Body of pancreas (tissue), 4 donors: ENCODE results near the gene MPZL1. TPM values are rescaled to one million over a fixed set of nuclear protein-coding genes. Genes with fewer than 3 reads are reported as not detected.

Source experiments
- ATAC-seq: fragments of 150-250 bp; one replicate; pipeline ENCODE4 v1.9.1; 2016
- DNase-seq, 4 donors: peaks; one replicate each; pipeline ENCODE4 v3.0.0-alpha.2; 2019
- H3K27ac ChIP-seq, 4 donors: fragments of 200-600 bp; sonication (generic); 1 replicate in 3 of 4; 2 replicates in 1 of 4; pipeline versions ENCODE4 v1.5.1 to v1.6.1; 2016 to 2019; ENCODE audit warnings: mild to moderate bottlenecking in 1 of 4, mixed read lengths in 1 of 4, moderate library complexity in 1 of 4
- H3K27me3 ChIP-seq, 2 donors: fragments of 200-600 bp; sonication (generic); one replicate each; pipeline ENCODE4 v1.6.0; 2016; ENCODE audit warnings: mild to moderate bottlenecking in 1 of 2
- H3K36me3 ChIP-seq, 2 donors: fragments of 200-600 bp; sonication (generic); replicated peaks in 1 of 2; 2 replicates each; pipeline ENCODE4 v1.5.1; 2016; ENCODE audit warnings: low read depth in 2 of 2; ENCODE audit not compliant: insufficient read depth in 1 of 2
- H3K4me1 ChIP-seq: fragments of 200-600 bp; sonication (generic); one replicate; pipeline ENCODE4 v1.6.0; 2016
- H3K4me3 ChIP-seq, 2 donors: fragments of 200-600 bp; sonication (generic); 1 replicate in 1 of 2; 2 replicates in 1 of 2; pipeline ENCODE4 v1.5.1; 2016 to 2019
- H3K9me3 ChIP-seq, 3 donors: fragments of 200-600 bp; sonication (generic); 1 replicate in 2 of 3; 2 replicates in 1 of 3; pipeline ENCODE4 v1.5.1; 2016
- CTCF ChIP-seq, 7 experiments: fragments of 450-650 bp in 4 of 7; fragments of 200-600 bp in 3 of 7; sonication (generic) in 3 of 7; IDR thresholded peaks; one replicate each; pipeline ENCODE4 v1.5.1; 2016 to 2019; ENCODE audit warnings: antibody characterized with exemption in 7 of 7
- POLR2A ChIP-seq, 3 donors: fragments of 450-650 bp; IDR thresholded peaks; one replicate each; pipeline ENCODE4 v1.6.1; 2016; ENCODE audit warnings: antibody characterized with exemption in 3 of 3, mild to moderate bottlenecking in 2 of 3
- WGBS, 2 donors: methylation state at CpG; one replicate each; pipeline ENCODE4 v1.1.5; 2017; 5-methylcytosine and 5-hydroxymethylcytosine counted together
- intact Hi-C: fragments of 100-400 bp; cut with DNase I; formaldehyde crosslinking; loops from one replicate; pipeline ENCODE4 v1.15.1; 2023
- total RNA-seq, 2 donors: library from RNA; depleted of rRNA; stranded (reverse); fragments of >200 nt; gene quantifications; one replicate each; pipeline ENCODE4 v1.1.0, GENCODE V29; 2016

Gene MPZL1
- total RNA-seq, 2 donors from 2014 or later, result 19.8 to 28.5 TPM

- TF ChIP-seq POLR2A (IDR thresholded peaks at IDR 0.05) (no peak), CTCF (IDR thresholded peaks at IDR 0.05) (no peak)
- Histone ChIP-seq H3K4me1 (no peaks in the 10 kb centered on the region), H3K4me3 (no peak overlapping the region), H3K9me3 (no peaks in the 10 kb centered on the region), H3K27ac (no peak overlapping the region), H3K36me3 (no peaks in the 10 kb centered on the region), H3K27me3 (no peaks in the 10 kb centered on the region)
- WGBS, 2 donors, result 89 to 96% methylated on average over 6 of the region's 6 CpGs
- DNase-seq, result no peak
- intact Hi-C loops, result loop anchor here (10.0 kb wide), 1 partner anchor 615 kb away; no protein-coding TSS in a partner anchor
- ATAC-seq, result no peak
Measured at GRCh38 chr1:167679714-167680113, 42.1 kb upstream of the MPZL1 start.

GRCh38 chr1:167681024-167681423 lies 40.8 kb upstream of the MPZL1 start:
- DNase-seq (no peak), ATAC-seq (no peak)
- TF ChIP-seq CTCF (IDR thresholded peaks at IDR 0.05) (no peak), POLR2A (IDR thresholded peaks at IDR 0.05) (no peak)
- Histone ChIP-seq H3K27me3 (no peaks in the 10 kb centered on the region), H3K9me3 (no peaks in the 10 kb centered on the region), H3K36me3 (no peaks in the 10 kb centered on the region), H3K4me3 (no peak overlapping the region), H3K4me1 (no peaks in the 10 kb centered on the region), H3K27ac (no peak overlapping the region)
- intact Hi-C loops, result loop anchor here (10.0 kb wide), 1 partner anchor 616 kb away; no protein-coding TSS in a partner anchor
- WGBS, 2 donors, result 59 to 66% methylated on average over 3 of the region's 3 CpGs

- ATAC-seq (no peak), DNase-seq (no peak)
- Histone ChIP-seq H3K36me3 (no peaks in the 10 kb centered on the region), H3K4me1 (no peaks in the 10 kb centered on the region), H3K4me3 (no peak overlapping the region), H3K9me3 (no peaks in the 10 kb centered on the region), H3K27ac (no peak overlapping the region), H3K27me3 (no peaks in the 10 kb centered on the region)
- intact Hi-C loops, result loop anchor here (10.0 kb wide), 1 partner anchor 617 kb away; no protein-coding TSS in a partner anchor
- TF ChIP-seq CTCF (IDR thresholded peaks at IDR 0.05) (no peak), POLR2A (IDR thresholded peaks at IDR 0.05) (no peak)
- WGBS, 2 donors, result 53 to 58% methylated on average over 5 of the region's 5 CpGs
Measured at GRCh38 chr1:167681451-167682098, 40.2 kb upstream of the MPZL1 start.

GRCh38 chr1:167683226-167683625 lies 38.6 kb upstream of the MPZL1 start:
- H3K27ac ChIP-seq, result no peak overlapping the region
- no peak for DNase-seq
- H3K9me3 ChIP-seq, result no peaks in the 10 kb centered on the region
- H3K27me3 ChIP-seq, result no peaks in the 10 kb centered on the region
- H3K4me1 ChIP-seq, result no peaks in the 10 kb centered on the region
- H3K4me3 ChIP-seq, result no peak overlapping the region
- intact Hi-C loops, result loop anchor here (10.0 kb wide), 1 partner anchor 618 kb away; no protein-coding TSS in a partner anchor
- ATAC-seq, result no peak
- WGBS, 2 donors, result 68% methylated on average over 6 of the region's 6 CpGs
- H3K36me3 ChIP-seq, result no peaks in the 10 kb centered on the region
- TF ChIP-seq CTCF (IDR thresholded peaks at IDR 0.05), result no peak
- TF ChIP-seq POLR2A (IDR thresholded peaks at IDR 0.05), result no peak
